Nephron progenitor cell (in vitro differentiated cells): Measurements from ENCODE around the gene SGCA.

Source experiments
- DNase-seq: peaks from one replicate; pipeline ENCODE4 v3.0.0; 2021
- H3K27ac Mint-ChIP-seq: 2 replicates; pipeline ENCODE4 v1.8.0; 2021; ENCODE audit warnings: mild to moderate bottlenecking, moderate library complexity, mixed read lengths
- H3K27me3 Mint-ChIP-seq: 2 replicates; pipeline ENCODE4 v1.8.0; 2021; ENCODE audit warnings: mild to moderate bottlenecking, low read depth, mixed read lengths; ENCODE audit not compliant: poor library complexity
- H3K36me3 Mint-ChIP-seq: 2 replicates; pipeline ENCODE4 v1.8.0; 2021; ENCODE audit warnings: low read depth, mixed read lengths
- H3K4me1 Mint-ChIP-seq: 2 replicates; pipeline ENCODE4 v1.8.0; 2021; ENCODE audit warnings: mixed read lengths
- H3K4me3 Mint-ChIP-seq: 2 replicates; pipeline ENCODE4 v1.8.0; 2021; ENCODE audit warnings: mild to moderate bottlenecking, moderate library complexity, mixed read lengths
- H3K9me3 Mint-ChIP-seq: 2 replicates; pipeline ENCODE4 v1.8.0; 2021; ENCODE audit warnings: mild to moderate bottlenecking, moderate library complexity, mixed read lengths
- TF ChIP-seq, protein P1 (sequence below): fragments of 200-600 bp; sonication (generic); IDR thresholded peaks from 2 replicates; pipeline ENCODE4 v1.5.0; 2021; ENCODE audit warnings: antibody characterized with exemption

The SGCA gene

DNA sequence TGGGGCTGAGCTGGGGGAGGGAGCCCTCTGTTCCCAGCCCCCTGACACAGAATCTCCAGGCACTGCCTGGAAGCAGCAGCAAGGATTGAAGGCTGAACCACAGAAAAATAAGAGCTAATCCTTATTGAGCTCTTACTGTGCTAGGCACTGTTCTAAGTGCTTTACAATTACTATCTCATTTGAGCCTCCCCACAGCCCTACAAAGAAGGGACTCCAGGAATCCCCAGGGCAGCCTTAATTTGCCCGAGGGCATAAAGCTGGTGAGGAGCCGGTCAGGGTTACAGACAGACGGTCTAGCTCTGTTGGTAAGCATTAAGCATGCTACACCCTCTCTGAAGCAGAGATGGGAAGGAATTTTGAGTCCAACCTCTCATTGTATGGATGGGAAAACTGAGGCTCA lies 42.9 kb upstream of the SGCA start:
- no peak overlapping the region for H3K4me3 Mint-ChIP-seq
- DNase-seq: no peak
- TF ChIP-seq, protein P1, sequence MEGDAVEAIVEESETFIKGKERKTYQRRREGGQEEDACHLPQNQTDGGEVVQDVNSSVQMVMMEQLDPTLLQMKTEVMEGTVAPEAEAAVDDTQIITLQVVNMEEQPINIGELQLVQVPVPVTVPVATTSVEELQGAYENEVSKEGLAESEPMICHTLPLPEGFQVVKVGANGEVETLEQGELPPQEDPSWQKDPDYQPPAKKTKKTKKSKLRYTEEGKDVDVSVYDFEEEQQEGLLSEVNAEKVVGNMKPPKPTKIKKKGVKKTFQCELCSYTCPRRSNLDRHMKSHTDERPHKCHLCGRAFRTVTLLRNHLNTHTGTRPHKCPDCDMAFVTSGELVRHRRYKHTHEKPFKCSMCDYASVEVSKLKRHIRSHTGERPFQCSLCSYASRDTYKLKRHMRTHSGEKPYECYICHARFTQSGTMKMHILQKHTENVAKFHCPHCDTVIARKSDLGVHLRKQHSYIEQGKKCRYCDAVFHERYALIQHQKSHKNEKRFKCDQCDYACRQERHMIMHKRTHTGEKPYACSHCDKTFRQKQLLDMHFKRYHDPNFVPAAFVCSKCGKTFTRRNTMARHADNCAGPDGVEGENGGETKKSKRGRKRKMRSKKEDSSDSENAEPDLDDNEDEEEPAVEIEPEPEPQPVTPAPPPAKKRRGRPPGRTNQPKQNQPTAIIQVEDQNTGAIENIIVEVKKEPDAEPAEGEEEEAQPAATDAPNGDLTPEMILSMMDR: no peak
- peaks cover 18% of the 10 kb centered on the region for H3K36me3 Mint-ChIP-seq
- peak overlapping the region; percentile 33 for H3K27ac Mint-ChIP-seq
- H3K9me3 Mint-ChIP-seq: no peaks in the 10 kb centered on the region
- H3K4me1 Mint-ChIP-seq: peaks cover 34% of the 10 kb centered on the region
- H3K27me3 Mint-ChIP-seq: peaks cover 22% of the 10 kb centered on the region

DNA sequence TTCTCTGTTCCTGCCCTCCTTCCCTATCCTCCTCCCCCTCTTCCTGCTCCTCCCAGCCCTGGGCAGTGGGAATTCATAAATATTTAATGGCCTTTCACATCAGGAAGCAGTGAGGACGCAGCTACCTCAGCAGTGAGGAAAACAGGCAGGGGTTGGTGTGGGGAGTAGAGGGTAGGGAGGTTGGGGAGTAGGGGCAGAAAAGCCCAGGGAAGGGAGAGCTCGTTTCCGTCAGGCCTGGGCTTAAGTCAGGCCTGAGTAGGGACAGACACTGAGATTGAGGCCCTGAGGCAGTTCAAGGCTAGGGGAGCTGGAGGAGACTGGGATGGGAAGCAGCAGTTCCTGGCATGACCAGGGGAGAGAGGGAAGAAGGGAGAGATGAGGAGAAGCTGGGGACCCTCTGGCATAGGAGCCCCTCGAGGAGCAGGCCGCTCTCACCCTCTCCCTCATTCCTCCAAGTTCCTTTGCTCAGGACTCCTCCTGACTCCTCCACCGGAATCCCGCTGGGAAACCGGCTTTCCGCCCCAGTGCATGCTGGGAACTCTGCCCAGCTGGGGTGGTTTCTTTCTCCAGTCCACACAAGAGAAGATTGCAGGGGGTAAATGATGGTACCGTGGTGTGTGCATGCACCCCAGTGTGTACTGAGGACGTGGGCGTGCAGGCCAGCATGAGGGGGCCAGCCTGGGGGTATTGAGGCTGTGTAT lies 42.0 kb upstream of the SGCA start:
- Mint-ChIP-seq H3K27me3 (peaks cover 23% of the 10 kb centered on the region), H3K36me3 (peaks cover 19% of the 10 kb centered on the region), H3K4me3 (no peak overlapping the region), H3K4me1 (peaks cover 36% of the 10 kb centered on the region), H3K9me3 (no peaks in the 10 kb centered on the region), H3K27ac (peak overlapping the region; percentile 86)
- DNase-seq: no peak
- TF ChIP-seq, protein P1: no peak

DNA sequence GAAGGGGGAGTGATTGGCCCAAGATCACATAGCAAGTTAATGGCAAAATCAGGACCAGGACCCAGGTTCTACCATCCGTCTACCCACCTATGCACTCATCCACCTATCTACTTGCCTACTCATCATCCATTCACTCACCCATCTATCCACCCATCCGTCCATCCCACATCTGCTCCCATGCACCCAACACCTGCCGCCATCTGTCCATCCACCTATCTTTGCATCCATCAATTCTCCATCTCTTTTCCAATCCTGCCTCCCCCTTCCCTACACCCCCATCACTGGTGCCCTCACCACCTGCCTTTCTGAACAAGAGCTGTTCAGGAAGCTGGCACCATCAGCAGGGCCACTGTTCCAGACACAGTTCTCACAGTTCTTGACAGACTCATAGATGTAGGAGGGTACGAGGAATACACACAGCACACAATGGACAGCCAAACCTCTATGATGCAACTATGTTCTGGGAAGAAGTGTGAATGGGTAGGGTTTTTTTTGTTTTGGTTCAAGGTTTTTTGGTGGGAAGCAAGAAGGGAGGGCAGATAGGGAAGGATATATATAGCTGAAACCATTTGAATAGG lies 40.3 kb upstream of the SGCA start:
- Mint-ChIP-seq H3K9me3 (no peaks in the 10 kb centered on the region), H3K27me3 (peaks cover 15% of the 10 kb centered on the region), H3K4me1 (peaks cover 38% of the 10 kb centered on the region), H3K36me3 (peaks cover 15% of the 10 kb centered on the region), H3K4me3 (no peak overlapping the region), H3K27ac (no peak overlapping the region)
- TF ChIP-seq, protein P1: no peak
- no peak for DNase-seq

DNA sequence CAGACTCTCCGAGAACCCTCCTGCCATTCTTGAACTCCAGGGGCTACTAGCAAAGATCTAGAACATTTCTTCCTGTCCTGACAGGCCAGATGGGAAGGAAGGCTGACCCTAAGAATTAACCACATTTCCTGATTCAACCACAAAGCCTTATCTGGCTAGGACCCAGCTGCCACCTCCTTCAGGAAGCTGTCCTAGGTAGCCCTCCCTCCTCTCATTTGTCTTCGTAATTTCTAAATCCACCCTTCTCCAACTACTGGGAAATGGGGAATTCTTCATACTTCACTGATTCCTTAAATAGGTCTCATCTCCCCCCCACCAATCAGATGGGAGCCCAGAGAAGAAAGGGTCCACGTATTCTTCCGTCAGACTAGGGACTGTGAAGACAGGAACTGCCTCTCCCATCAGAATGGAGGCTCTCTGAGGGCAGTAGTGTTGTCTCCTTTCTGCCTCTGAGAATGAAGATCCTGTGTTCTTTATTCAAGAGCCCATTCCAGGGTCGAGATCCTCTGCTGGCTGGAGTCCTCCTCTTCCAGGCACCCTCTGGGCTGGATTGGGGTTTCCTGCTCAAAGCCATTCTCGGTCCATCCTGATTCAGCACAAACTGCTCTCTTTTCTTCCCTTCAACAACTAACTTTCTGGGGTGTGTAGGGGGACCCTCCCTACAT lies 38.0 kb upstream of the SGCA start:
- peaks cover 14% of the 10 kb centered on the region for H3K27me3 Mint-ChIP-seq
- no peaks in the 10 kb centered on the region for H3K9me3 Mint-ChIP-seq
- H3K36me3 Mint-ChIP-seq: peaks cover 4% of the 10 kb centered on the region
- H3K4me3 Mint-ChIP-seq: peak overlapping the region; percentile 98
- TF ChIP-seq, protein P1: no peak
- peaks cover 48% of the 10 kb centered on the region for H3K4me1 Mint-ChIP-seq
- no peak overlapping the region for H3K27ac Mint-ChIP-seq
- no peak for DNase-seq

DNA sequence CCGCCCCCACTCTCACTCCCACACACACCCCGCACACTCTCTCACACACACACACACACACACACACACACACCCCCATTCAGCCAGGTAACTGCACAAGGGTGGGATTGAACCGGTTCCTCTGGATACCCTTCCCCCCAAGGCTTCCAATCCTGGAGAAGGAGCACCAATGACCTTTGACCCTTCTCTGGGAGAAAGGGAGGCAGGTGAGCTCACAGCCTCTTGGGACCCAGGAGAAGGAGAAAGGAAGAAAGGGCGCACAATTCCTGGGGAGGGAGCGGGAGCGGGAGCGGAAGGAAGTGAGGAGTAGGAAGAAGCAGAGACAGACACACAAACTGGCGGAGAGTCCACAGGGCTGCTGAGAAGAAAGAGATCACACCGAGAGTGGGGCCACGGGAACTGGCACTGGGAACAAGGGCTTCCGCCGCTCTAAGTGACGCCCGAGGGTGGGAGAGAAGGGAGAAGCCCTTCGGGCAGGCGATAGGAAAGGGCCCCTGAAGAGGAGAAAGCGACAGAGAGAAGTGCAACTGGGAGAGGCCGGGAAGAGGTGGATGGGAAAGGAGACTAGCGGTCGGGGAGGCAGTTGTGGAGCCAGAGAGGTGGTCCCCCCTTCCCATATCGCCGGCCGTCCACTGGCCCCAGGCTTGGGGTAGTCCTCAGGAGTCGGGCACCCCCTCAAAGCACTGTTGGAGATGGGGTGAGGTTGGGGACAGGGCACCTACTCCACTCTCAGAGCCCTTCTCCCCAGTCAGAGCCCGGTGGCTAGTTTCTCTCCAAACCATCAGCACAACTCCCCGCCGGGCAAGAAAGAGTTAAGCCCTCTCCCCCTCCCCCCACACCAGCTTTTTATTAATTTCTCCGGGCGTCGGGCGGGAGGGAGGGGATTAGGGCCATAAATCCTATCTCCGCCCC lies 37.1 kb upstream of the SGCA start:
- H3K36me3 Mint-ChIP-seq: peaks cover 4% of the 10 kb centered on the region
- H3K27ac Mint-ChIP-seq: peak overlapping the region; percentile 93
- peak; percentile 30 for DNase-seq
- no peaks in the 10 kb centered on the region for H3K9me3 Mint-ChIP-seq
- H3K4me1 Mint-ChIP-seq: peaks cover 45% of the 10 kb centered on the region
- peaks cover 14% of the 10 kb centered on the region for H3K27me3 Mint-ChIP-seq
- TF ChIP-seq, protein P1: no peak
- peak overlapping the region; percentile 98 for H3K4me3 Mint-ChIP-seq
